IMR-90 (cell line): Measurements from ENCODE around the gene SPI1. TPM values are rescaled to one million over a fixed set of nuclear protein-coding genes. Genes with fewer than 3 reads are reported as not detected.

Source experiments
- ATAC-seq: fragments of 200-7000 bp; cut with Tn5 transposase; 2 replicates; pipeline ENCODE4 v1.9.1; 2020; ENCODE audit warnings: low read depth, mild to moderate bottlenecking, moderate library complexity
- BruUV-seq: library from RNA; stranded (reverse); fragments of 400-500 nt; replicated peaks from 2 replicates; lab custom pipeline; 2021; lab: Mats Ljungman, UMichigan
- CTCF ChIA-PET: fragments of 300-600 bp; formaldehyde crosslinking; extraction: SDS; loops from one replicate; lab custom pipeline; 2021; ENCODE audit warnings: antibody characterized with exemption; lab: Yijun Ruan, JAX
- POLR2A ChIA-PET: fragments of 300-600 bp; sonication (Branson Sonifier 250); formaldehyde crosslinking; loops from one replicate; lab custom pipeline; 2022; ENCODE audit warnings: antibody characterized with exemption; ENCODE audit not compliant: unreplicated experiment; lab: Charles Lee
- DNase-seq: peaks from one replicate; pipeline ENCODE4 v3.0.0; 2013
- H2AFZ ChIP-seq: replicated peaks from 2 replicates; pipeline ENCODE3; 2013; ENCODE audit warnings: low read length, mild to moderate bottlenecking; ENCODE audit not compliant: poor library complexity
- H2AK5ac ChIP-seq: 2 replicates; pipeline ENCODE4 v1.6.1; 2013; ENCODE audit warnings: low read depth, low read length, inconsistent platforms
- H2AK9ac ChIP-seq: replicated peaks from 2 replicates; pipeline ENCODE3; 2013; ENCODE audit warnings: mild to moderate bottlenecking, low read depth, low read length, moderate library complexity; ENCODE audit not compliant: poor library complexity
- H2BK120ac ChIP-seq: 2 replicates; pipeline ENCODE4 v1.6.1; 2013; ENCODE audit warnings: low read depth, low read length, inconsistent platforms
- H2BK15ac ChIP-seq: 3 replicates; pipeline ENCODE4 v1.6.1; 2013; ENCODE audit warnings: low read depth, low read length, inconsistent platforms
- H2BK20ac ChIP-seq: 2 replicates; pipeline ENCODE4 v1.6.1; 2013; ENCODE audit warnings: low read depth, mild to moderate bottlenecking, inconsistent platforms, low read length, moderate library complexity
- H2BK5ac ChIP-seq: 2 replicates; pipeline ENCODE4 v1.6.1; 2013; ENCODE audit warnings: mild to moderate bottlenecking, low read depth, low read length, inconsistent platforms; ENCODE audit not compliant: poor library complexity, severe bottlenecking
- H3K14ac ChIP-seq: replicated peaks from 2 replicates; pipeline ENCODE4 v1.6.1; 2013; ENCODE audit warnings: low read depth, low read length, inconsistent platforms
- H3K18ac ChIP-seq: 2 replicates; pipeline ENCODE4 v1.6.1; 2013; ENCODE audit warnings: low read depth, low read length, control low read depth
- H3K23ac ChIP-seq: 2 replicates; pipeline ENCODE4 v1.6.1; 2013; ENCODE audit warnings: low read depth, low read length, inconsistent platforms
- H3K27ac ChIP-seq: 2 replicates; pipeline ENCODE4 v1.5.1; 2013; ENCODE audit warnings: mild to moderate bottlenecking, control low read depth, low read length; ENCODE audit not compliant: insufficient read depth
- H3K27me3 ChIP-seq: 2 replicates; pipeline ENCODE4 v1.6.1; 2013; ENCODE audit warnings: low read length; ENCODE audit not compliant: control insufficient read depth, insufficient read depth
- H3K36me3 ChIP-seq: 2 replicates; pipeline ENCODE4 v1.6.1; 2013; ENCODE audit warnings: low read length, mixed read lengths; ENCODE audit not compliant: control insufficient read depth, insufficient read depth
- H3K4ac ChIP-seq: 2 replicates; pipeline ENCODE4 v1.6.1; 2013; ENCODE audit warnings: low read depth, low read length, inconsistent platforms
- H3K4me1 ChIP-seq: 2 replicates; pipeline ENCODE4 v1.6.1; 2013; ENCODE audit warnings: low read length, mixed read lengths; ENCODE audit not compliant: control insufficient read depth, insufficient read depth
- H3K4me2 ChIP-seq: 2 replicates; pipeline ENCODE4 v1.6.1; 2013; ENCODE audit warnings: low read depth, mild to moderate bottlenecking, control low read depth, low read length, moderate library complexity
- H3K4me3 ChIP-seq: 2 replicates; pipeline ENCODE4 v1.5.1; 2013; ENCODE audit warnings: low read depth, mild to moderate bottlenecking, control low read depth, low read length, moderate library complexity; ENCODE audit not compliant: insufficient read depth
- H3K56ac ChIP-seq: 2 replicates; pipeline ENCODE4 v1.6.1; 2013; ENCODE audit warnings: low read length, inconsistent platforms; ENCODE audit not compliant: insufficient read depth; ENCODE audit errors: extremely low read depth
- H3K79me1 ChIP-seq, 2 experiments: 2 replicates each; pipeline ENCODE4 v1.6.1; 2013; ENCODE audit warnings: low read length in 2 of 2, inconsistent platforms in 1 of 2, low read depth in 1 of 2
- H3K9ac ChIP-seq: 2 replicates; pipeline ENCODE4 v1.6.1; 2013; ENCODE audit warnings: low read depth, low read length, control low read depth
- H3K9me1 ChIP-seq: 2 replicates; pipeline ENCODE4 v1.6.1; 2013; ENCODE audit warnings: low read length, inconsistent platforms; ENCODE audit not compliant: insufficient read depth
- H3K9me3 ChIP-seq: 2 replicates; pipeline ENCODE4 v1.6.1; 2013; ENCODE audit warnings: low read length; ENCODE audit not compliant: control insufficient read depth, insufficient read depth
- H4K20me1 ChIP-seq: 2 replicates; pipeline ENCODE4 v1.6.1; 2013; ENCODE audit warnings: low read length, inconsistent platforms; ENCODE audit not compliant: insufficient read depth
- H4K5ac ChIP-seq: 2 replicates; pipeline ENCODE4 v1.6.1; 2013; ENCODE audit warnings: mild to moderate bottlenecking, low read depth, low read length, control low read depth
- H4K8ac ChIP-seq, 2 experiments: 2 replicates each; pipeline ENCODE4 v1.6.1; 2013; ENCODE audit warnings: low read depth in 2 of 2, low read length in 2 of 2, control low read depth in 1 of 2, inconsistent platforms in 1 of 2
- H4K91ac ChIP-seq: 2 replicates; pipeline ENCODE4 v1.6.1; 2013; ENCODE audit warnings: low read depth, low read length, inconsistent platforms; ENCODE audit not compliant: insufficient read depth
- BHLHE40 ChIP-seq: fragments of 150-350 bp; IDR thresholded peaks from 2 replicates; pipeline ENCODE4 v1.6.1; 2016; ENCODE audit warnings: mild to moderate bottlenecking, low read depth, low read length
- CEBPB ChIP-seq: IDR thresholded peaks from 2 replicates; pipeline ENCODE4 v1.6.1; 2012; ENCODE audit warnings: low read depth, low read length, improper control_type of control experiment
- CHD1 ChIP-seq: IDR thresholded peaks from 2 replicates; pipeline ENCODE4 v1.6.1; 2012; ENCODE audit warnings: low read depth, low read length, improper control_type of control experiment
- CTCF ChIP-seq: conservative IDR thresholded peaks from 2 replicates; pipeline ENCODE4 v1.5.1; 2012; ENCODE audit warnings: mild to moderate bottlenecking, low read depth, low read length, improper control_type of control experiment
- ELK1 ChIP-seq: fragments of 150-350 bp; IDR thresholded peaks from 2 replicates; pipeline ENCODE4 v1.6.1; 2016; ENCODE audit warnings: low read depth, mild to moderate bottlenecking, low read length, moderate library complexity, borderline replicate concordance
- FOS ChIP-seq: fragments of 150-350 bp; IDR thresholded peaks from 2 replicates; pipeline ENCODE4 v1.6.1; 2016; ENCODE audit warnings: low read depth, low read length
- MAFK ChIP-seq: IDR thresholded peaks from 2 replicates; pipeline ENCODE4 v1.6.1; 2012; ENCODE audit warnings: low read depth, low read length, improper control_type of control experiment
- MAZ ChIP-seq: IDR thresholded peaks from 2 replicates; pipeline ENCODE4 v1.6.1; 2012; ENCODE audit warnings: low read depth, mild to moderate bottlenecking, low read length, improper control_type of control experiment, moderate library complexity, borderline replicate concordance
- MXI1 ChIP-seq: IDR thresholded peaks from 2 replicates; pipeline ENCODE4 v1.6.1; 2012; ENCODE audit warnings: low read depth, mild to moderate bottlenecking, low read length, moderate library complexity, borderline replicate concordance
- NFE2L2 ChIP-seq: fragments of 150-350 bp; IDR thresholded peaks from 2 replicates; pipeline ENCODE4 v1.6.1; 2016; ENCODE audit warnings: low read depth, mild to moderate bottlenecking, low read length
- POLR2A ChIP-seq: IDR thresholded peaks from 2 replicates; pipeline ENCODE4 v1.6.1; 2012; ENCODE audit warnings: mild to moderate bottlenecking, low read depth, low read length
- RAD21 ChIP-seq: IDR thresholded peaks from 2 replicates; pipeline ENCODE4 v1.6.1; 2012; ENCODE audit warnings: low read length, improper control_type of control experiment
- RCOR1 ChIP-seq: IDR thresholded peaks from 2 replicates; pipeline ENCODE4 v1.6.1; 2012; ENCODE audit warnings: mild to moderate bottlenecking, low read length, improper control_type of control experiment; ENCODE audit not compliant: insufficient replicate concordance
- RFX5 ChIP-seq: IDR thresholded peaks from 2 replicates; pipeline ENCODE4 v1.8.0; 2012; ENCODE audit warnings: low read depth, mild to moderate bottlenecking, low read length, moderate library complexity
- SMC3 ChIP-seq: fragments of 150-350 bp; IDR thresholded peaks from 2 replicates; pipeline ENCODE4 v1.6.1; 2016; ENCODE audit warnings: low read depth, mild to moderate bottlenecking, antibody characterized with exemption, low read length, moderate library complexity
- USF2 ChIP-seq: fragments of 150-350 bp; IDR thresholded peaks from 2 replicates; pipeline ENCODE4 v1.6.1; 2017; ENCODE audit warnings: mild to moderate bottlenecking, antibody characterized with exemption, low read length, low read depth
- WGBS, 2 experiments: methylation state at CpG; one replicate each; pipeline versions ENCODE4 v1.1.5 to v1.1.7; 2013; ENCODE audit warnings: missing lambda C conversion rate in 2 of 2; ENCODE audit not compliant: insufficient read length in 1 of 2; ENCODE audit errors: extremely low coverage in 2 of 2; 5-methylcytosine and 5-hydroxymethylcytosine counted together
- dilution Hi-C: fragments of 300-500 bp; cut with HindIII; formaldehyde crosslinking; loops from one replicate; pipeline ENCODE4 v1.14.3; 2018; ENCODE audit warnings: low sequenced_read_pairs; ENCODE audit not compliant: unreplicated experiment
- in situ Hi-C: fragments of 300-500 bp; cut with MboI; formaldehyde crosslinking; loops from 3 replicates; pipeline ENCODE4 v1.14.3; 2019; ENCODE audit warnings: low sequenced_read_pairs, inconsistent platforms, mixed read lengths
- intact Hi-C: fragments of 100-400 bp; cut with micrococcal nuclease; formaldehyde crosslinking; loops from 2 replicates; pipeline ENCODE4 v1.10.0; 2022
- polyA plus RNA-seq, 3 experiments: library from polyadenylated mRNA; depleted of rRNA; stranded (reverse); fragments of >200 nt; gene quantifications; 2 replicates each; pipeline ENCODE4 v1.2.3, GENCODE V29; 2012; ENCODE audit warnings: low replicate concordance in 1 of 3
- total RNA-seq: library from RNA; depleted of rRNA; stranded (reverse); fragments of >200 nt; gene quantifications from 2 replicates; pipeline ENCODE4 v1.2.3, GENCODE V29; 2012

The SPI1 gene
- total and polyA plus RNA-seq, 2 of the 4 experiments (the other 2 are of a cell fraction) = not detected

- Histone ChIP-seq H3K9me1 (peaks cover 6% of the 10 kb centered on the region; the same call in 1 of the 2 replicates), H3K27ac (no peak overlapping the region), H3K79me1 (peaks cover 0 to 3% of the 10 kb centered on the region in 2 experiments; a peak in 1 of 4 replicates), H2BK15ac (no peak overlapping the region), H3K27me3 (no peaks in the 10 kb centered on the region), H2BK5ac (no peak overlapping the region), H2AK9ac (peak overlapping the region; percentile 50), H3K4me1 (no peaks in the 10 kb centered on the region), H2BK20ac (no peak overlapping the region), H3K56ac (no peak overlapping the region), H3K18ac (no peak overlapping the region), H2AK5ac (no peak overlapping the region), H3K4me3 (no peak overlapping the region), H4K20me1 (no peaks in the 10 kb centered on the region), H3K9me3 (no peaks in the 10 kb centered on the region), H2AFZ (no peak overlapping the region), H3K4ac (no peak overlapping the region), H4K91ac (no peak overlapping the region), H3K14ac (no peak overlapping the region), H4K5ac (no peak overlapping the region), H3K4me2 (no peak overlapping the region), H4K8ac (no peak overlapping the region), H3K36me3 (peaks cover 22% of the 10 kb centered on the region), H3K9ac (no peak overlapping the region), H2BK120ac (no peak overlapping the region), H3K23ac (no peak overlapping the region)
- dilution Hi-C loops = no loop called here
- WGBS, 2 experiments = no CpG with 5 or more reads among the region's 5 CpGs
- intact Hi-C loops = loop anchor here (5.0 kb wide), 1 partner anchor 38 kb away; no protein-coding TSS in a partner anchor
- in situ Hi-C loops = no loop called here
- peak; percentile 66 for ATAC-seq
- ChIA-PET CTCF (no interaction called here), POLR2A (no interaction called here)
- DNase-seq = peak; percentile 55
- TF ChIP-seq USF2 (no peak), BHLHE40 (no peak), CHD1 (no peak), SMC3 (no peak), CTCF (no peak), RFX5 (no peak), FOS (no peak), ELK1 (no peak), MXI1 (no peak), CEBPB (no peak), MAZ (no peak), RCOR1 (no peak), RAD21 (no peak), POLR2A (no peak), MAFK (no peak), NFE2L2 (no peak)
- no TSS peak for BruUV-seq
These were observed 63.4 kb downstream of the SPI1 start for GRCh38 chr11:47314992-47315391.
